ENCODE results near the gene ZMYM3. TPM values are rescaled to one million over a fixed set of nuclear protein-coding genes. Genes with fewer than 3 reads are reported as not detected.

ZMYM3 gene
- total RNA-seq (2012; rRNA removed) (8.3 and 10.0 TPM in 2 replicates), polyA plus RNA-seq (2012; rRNA removed) (26.0 and 28.1 TPM in 2 replicates), Bru-seq, nascent RNA (percentile 50 among the genes with signal in this experiment), BruChase-seq, experiment 1, labeled RNA remaining after a 6-hour chase (percentile 69 among the genes with signal in this experiment), BruChase-seq, experiment 2, labeled RNA remaining after a 2-hour chase (percentile 71 among the genes with signal in this experiment)
- polyA plus RNA-seq (2012; cell fraction: cytosol; rRNA removed), result 13.7 and 18.7 TPM in 2 replicates
- polyA plus RNA-seq (2012; cell fraction: nucleus; rRNA removed; ENCODE audit: low replicate concordance), result 45.6 and 54.8 TPM in 2 replicates
- long read RNA-seq, partial matches to known transcripts, result 8 of 14 reads
- long read RNA-seq, other reads (novel, unspliced or antisense), result 6 of 14 reads

DNA sequence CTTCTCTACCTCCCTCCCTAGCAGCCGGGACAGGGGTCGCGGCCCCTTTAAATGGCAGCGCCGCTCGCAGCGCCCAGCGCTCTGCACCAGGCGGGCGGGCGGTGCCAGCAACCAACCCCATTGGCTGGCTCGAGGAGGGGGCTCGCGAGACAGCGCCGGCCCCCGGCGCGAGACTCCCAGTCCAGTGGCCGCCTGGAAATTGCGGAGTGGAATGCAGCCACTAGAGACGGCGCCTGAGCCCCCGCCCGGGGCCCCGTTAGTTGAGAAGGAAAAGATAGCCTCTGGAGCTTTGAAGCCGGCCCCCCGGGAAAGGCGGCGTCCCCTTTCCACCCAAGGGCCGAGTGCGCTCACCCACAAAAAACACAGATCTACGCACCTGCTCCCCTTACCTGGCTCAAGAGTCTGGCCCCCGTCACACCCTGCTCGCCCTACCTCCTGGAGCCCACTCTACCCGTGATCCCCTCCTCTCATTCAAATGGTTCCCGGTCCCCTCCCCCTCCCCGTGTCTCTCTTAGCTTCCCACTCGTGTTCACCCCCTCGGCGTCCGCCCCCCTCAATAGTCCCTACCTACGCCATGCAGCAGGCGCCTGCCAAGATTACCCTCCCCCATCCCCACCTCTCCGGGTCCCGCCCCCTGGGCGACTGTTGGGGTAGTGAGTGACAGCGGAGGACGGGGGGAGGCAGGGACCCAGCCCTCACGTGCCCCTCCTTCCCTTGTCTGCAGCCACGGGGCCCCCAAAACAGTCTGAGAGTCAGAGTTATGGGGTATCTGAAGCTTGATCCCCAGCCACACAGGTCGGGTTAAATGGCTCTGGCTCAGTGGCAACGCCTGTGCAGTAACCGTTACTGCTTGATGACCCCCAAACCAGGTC, at the start of gene ZMYM3:
TSS of gene ZMYM3 (minus strand) at position 49 of the 872 bp plus-strand sequence. CDS start 885 bp downstream, outside the sequence.
- Histone ChIP-seq H3K4me2 (ENCODE audit: low read depth, low read length) (peak within 1 kb of the TSS; percentile 94), H4K5ac (ENCODE audit: low read depth, low read length) (peak within 1 kb of the TSS; percentile 97), H4K91ac (ENCODE audit: insufficient read depth, low read depth, low read length) (peak within 1 kb of the TSS; percentile 91), H3K4me1 (ENCODE audit: control insufficient read depth, insufficient read depth, low read length) (peaks cover 8% of the 10 kb centered on the region), H3K27ac (ENCODE audit: insufficient read depth, low read length) (peak within 1 kb of the TSS; percentile 98), H3K9me3 (ENCODE audit: control insufficient read depth, insufficient read depth, low read length) (no peaks in the 10 kb centered on the region), H3K18ac (ENCODE audit: low read depth, low read length) (peak within 1 kb of the TSS; percentile 94), H2BK120ac (ENCODE audit: low read depth, low read length) (peak within 1 kb of the TSS; percentile 70), H3K9me1 (ENCODE audit: insufficient read depth, low read length) (0 out of 2 replicates have a peak, but pooled peaks cover 2% of the 10 kb centered on the region), H2BK15ac (ENCODE audit: low read depth, low read length) (peak within 1 kb of the TSS; percentile 89; the same call in 1 of the 3 replicates), H3K56ac (ENCODE audit: extremely low read depth, insufficient read depth, low read length) (peak within 1 kb of the TSS; percentile 80), H3K23ac (ENCODE audit: low read depth, low read length) (peak within 1 kb of the TSS; percentile 96), H3K27me3 (ENCODE audit: control insufficient read depth, insufficient read depth, low read length) (no peaks in the 10 kb centered on the region), H3K36me3 (ENCODE audit: control insufficient read depth, insufficient read depth, low read length) (peaks cover 9% of the 10 kb centered on the region; the same call in 1 of the 2 replicates), H3K4me3 (ENCODE audit: insufficient read depth, low read depth, low read length) (peak within 1 kb of the TSS; percentile 100), H2AFZ (replicated peaks; ENCODE audit: low read length, poor library complexity) (peak within 1 kb of the TSS; percentile 94), H4K8ac (ENCODE audit: low read depth in 2 of 2, low read length in 2 of 2) (peak within 1 kb of the TSS; percentile 86 to 93), H2AK5ac (ENCODE audit: low read depth, low read length) (peak within 1 kb of the TSS; percentile 76), H3K79me1 (ENCODE audit: low read depth in 1 of 2, low read length in 2 of 2) (peaks cover 3 to 27% of the 10 kb centered on the region in 2 experiments), H3K14ac (replicated peaks; ENCODE audit: low read depth, low read length) (peak within 1 kb of the TSS; percentile 95), H3K9ac (ENCODE audit: low read depth, low read length) (peak within 1 kb of the TSS; percentile 98), H2BK20ac (ENCODE audit: low read depth, low read length) (0 out of 2 replicates have a peak within 1 kb of the TSS, but pooled peaks have one; percentile 36), H2AK9ac (replicated peaks; ENCODE audit: low read depth, low read length, poor library complexity) (peak within 1 kb of the TSS; percentile 98), H4K20me1 (ENCODE audit: insufficient read depth, low read length) (no peaks in the 10 kb centered on the region), H2BK5ac (ENCODE audit: low read depth, low read length, poor library complexity, severe bottlenecking) (peak within 1 kb of the TSS; percentile 93), H3K4ac (ENCODE audit: low read depth, low read length) (peak within 1 kb of the TSS; percentile 95)
- WGBS, 2 experiments (ENCODE audit: extremely low coverage in 2 of 2, insufficient read length in 1 of 2), result 33% methylated on average over 25 of the region's 54 CpGs; no CpG with 5 or more reads in 1 of the 2 experiments
- TF ChIP-seq RAD21 (IDR thresholded peaks at IDR 0.05; ENCODE audit: low read length) (no peak), MAZ (IDR thresholded peaks at IDR 0.05; ENCODE audit: borderline replicate concordance, low read depth, low read length) (peak; percentile 89)
- ATAC-seq (ENCODE audit: low read depth), result peak; percentile 89
- POLR2A ChIA-PET (ENCODE audit: unreplicated experiment), result interaction anchor here (0.6 to 1.0 kb wide), 2 partner anchors 21 to 112 kb away, joined by 4 to 8 read pairs; partner anchors contain the start of gene TAF1
- dilution Hi-C loops (cut with HindIII; ENCODE audit: low sequenced_read_pairs, unreplicated experiment), result no loop called here
- peak; percentile 76 for DNase-seq
- in situ Hi-C loops (cut with MboI; ENCODE audit: low sequenced_read_pairs), result no loop called here
- CTCF ChIA-PET, result no interaction called here
- intact Hi-C loops (cut with micrococcal nuclease), result loop anchor here (2.0 to 5.0 kb wide), 3 partner anchors 30 to 113 kb away; partner anchors contain the start of gene TAF1
- BruUV-seq (replicated peaks), result no TSS peak

Measured in IMR-90 (cell line).